Endodermal cell (in vitro differentiated cells): ENCODE measurements around the gene HSPH1. TPM values are rescaled to one million over a fixed set of nuclear protein-coding genes. Genes with fewer than 3 reads are reported as not detected.
"Not testable (repeated sequence)": the region's sequence is repeated elsewhere in the genome, so short reads cannot be mapped to it uniquely, and the experiment has no call there.

ENCODE experiments used
- DNase-seq: peaks from one replicate; pipeline ENCODE4 v3.0.0-alpha.2; 2017
- H3K27ac ChIP-seq: 2 replicates; pipeline ENCODE4 v1.5.1; 2013; ENCODE audit warnings: mild to moderate bottlenecking, low read depth, low read length, moderate library complexity
- H3K27me3 ChIP-seq: 2 replicates; pipeline ENCODE4 v1.6.1; 2013; ENCODE audit warnings: mild to moderate bottlenecking, low read length, moderate library complexity; ENCODE audit not compliant: insufficient read depth, control insufficient read depth, poor library complexity, severe bottlenecking
- H3K36me3 ChIP-seq: 2 replicates; pipeline ENCODE4 v1.7.0; 2013; ENCODE audit warnings: mild to moderate bottlenecking, low read length, moderate library complexity; ENCODE audit not compliant: control insufficient read depth, insufficient read depth
- H3K4me1 ChIP-seq: one replicate; pipeline ENCODE4 v1.7.0; 2013; ENCODE audit warnings: low read length; ENCODE audit not compliant: control insufficient read depth, insufficient read depth
- H3K4me3 ChIP-seq: 2 replicates; pipeline ENCODE4 v1.5.1; 2013; ENCODE audit warnings: mild to moderate bottlenecking, low read length, moderate library complexity
- H3K9ac ChIP-seq: 2 replicates; pipeline ENCODE4 v1.6.1; 2013; ENCODE audit warnings: mild to moderate bottlenecking, low read length, moderate library complexity; ENCODE audit not compliant: poor library complexity, severe bottlenecking; ENCODE audit errors: extremely low read depth
- H3K9me3 ChIP-seq: 2 replicates; pipeline ENCODE4 v1.6.1; 2013; ENCODE audit warnings: mild to moderate bottlenecking, low read length, moderate library complexity; ENCODE audit not compliant: control insufficient read depth
- H3K27ac Mint-ChIP-seq: 2 replicates; pipeline ENCODE4 v1.8.0; 2020; ENCODE audit warnings: mixed read lengths
- H3K27me3 Mint-ChIP-seq: 2 replicates; pipeline ENCODE4 v1.8.0; 2021; ENCODE audit warnings: mild to moderate bottlenecking, mixed read lengths; ENCODE audit not compliant: insufficient read depth
- H3K36me3 Mint-ChIP-seq: 2 replicates; pipeline ENCODE4 v1.8.0; 2020; ENCODE audit warnings: low read depth, mixed read lengths
- H3K4me1 Mint-ChIP-seq: 2 replicates; pipeline ENCODE4 v1.8.0; 2020; ENCODE audit warnings: mixed read lengths
- H3K4me3 Mint-ChIP-seq: 2 replicates; pipeline ENCODE4 v1.8.0; 2020; ENCODE audit warnings: mild to moderate bottlenecking, moderate library complexity, mixed read lengths
- H3K9me3 Mint-ChIP-seq: 2 replicates; pipeline ENCODE4 v1.8.0; 2020; ENCODE audit warnings: mild to moderate bottlenecking, mixed read lengths
- WGBS, 2 experiments: methylation state at CpG; one replicate each; pipeline versions ENCODE4 v1.1.5 to v1.1.7; 2013; ENCODE audit warnings: missing lambda C conversion rate in 2 of 2, mixed read lengths in 1 of 2; ENCODE audit not compliant: insufficient coverage in 1 of 2, insufficient read length in 1 of 2; 5-methylcytosine and 5-hydroxymethylcytosine counted together
- total RNA-seq, 2 donors: library from RNA; stranded (reverse); fragmentation: NEBNext Ultra II Directional in 1 of 2; extraction: Animal tissue kit (Norgen Biotek cat#: 25700) in 1 of 2; gene quantifications; 2 replicates in 1 of 2; 3 replicates in 1 of 2; pipeline ENCODE4 v1.2.1, GENCODE V29; 2021
- TF ChIP-seq, protein P1 (sequence below): fragments of 200-600 bp; sonication (generic); conservative IDR thresholded peaks from 2 replicates; pipeline ENCODE4 v1.5.0; 2021; ENCODE audit warnings: antibody characterized with exemption, mild to moderate bottlenecking

HSPH1 gene
- total RNA-seq, 2 donors from 2014 or later = 88.0 to 120 TPM

DNA sequence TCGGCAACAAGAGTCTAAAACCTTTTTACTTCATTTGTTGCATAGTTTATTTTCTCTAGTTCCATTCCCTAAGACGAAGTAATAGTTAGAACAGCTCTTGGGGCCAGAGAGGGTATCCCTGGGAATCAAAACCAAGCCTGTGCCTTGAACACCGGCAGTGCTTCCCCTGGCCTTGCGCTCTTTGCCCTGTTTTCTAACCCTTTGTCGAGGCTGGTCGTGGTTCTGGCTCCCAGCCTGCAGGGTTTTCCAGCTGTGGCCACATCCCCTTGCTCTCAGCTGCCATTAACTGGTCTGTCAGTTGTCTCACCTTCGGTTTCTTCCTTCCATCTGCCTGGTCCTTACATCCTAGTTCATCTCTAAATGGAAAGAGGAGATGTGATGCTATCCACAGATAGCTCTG lies 61.0 kb downstream of the HSPH1 start:
- no peaks in the 10 kb centered on the region for H3K36me3 ChIP-seq
- no peaks in the 10 kb centered on the region for H3K36me3 Mint-ChIP-seq
- peak; percentile 48 for DNase-seq
- 85 to 91% methylated on average over 6 to 7 of the region's 7 CpGs for WGBS, 2 experiments
- H3K4me3 ChIP-seq = no peak overlapping the region
- no peak overlapping the region for H3K27ac ChIP-seq
- H3K27ac Mint-ChIP-seq = no peak overlapping the region
- H3K9me3 ChIP-seq = no peaks in the 10 kb centered on the region
- TF ChIP-seq, protein P1, sequence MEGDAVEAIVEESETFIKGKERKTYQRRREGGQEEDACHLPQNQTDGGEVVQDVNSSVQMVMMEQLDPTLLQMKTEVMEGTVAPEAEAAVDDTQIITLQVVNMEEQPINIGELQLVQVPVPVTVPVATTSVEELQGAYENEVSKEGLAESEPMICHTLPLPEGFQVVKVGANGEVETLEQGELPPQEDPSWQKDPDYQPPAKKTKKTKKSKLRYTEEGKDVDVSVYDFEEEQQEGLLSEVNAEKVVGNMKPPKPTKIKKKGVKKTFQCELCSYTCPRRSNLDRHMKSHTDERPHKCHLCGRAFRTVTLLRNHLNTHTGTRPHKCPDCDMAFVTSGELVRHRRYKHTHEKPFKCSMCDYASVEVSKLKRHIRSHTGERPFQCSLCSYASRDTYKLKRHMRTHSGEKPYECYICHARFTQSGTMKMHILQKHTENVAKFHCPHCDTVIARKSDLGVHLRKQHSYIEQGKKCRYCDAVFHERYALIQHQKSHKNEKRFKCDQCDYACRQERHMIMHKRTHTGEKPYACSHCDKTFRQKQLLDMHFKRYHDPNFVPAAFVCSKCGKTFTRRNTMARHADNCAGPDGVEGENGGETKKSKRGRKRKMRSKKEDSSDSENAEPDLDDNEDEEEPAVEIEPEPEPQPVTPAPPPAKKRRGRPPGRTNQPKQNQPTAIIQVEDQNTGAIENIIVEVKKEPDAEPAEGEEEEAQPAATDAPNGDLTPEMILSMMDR = no peak
- H3K27me3 Mint-ChIP-seq = peaks cover 8% of the 10 kb centered on the region
- H3K4me1 ChIP-seq = peaks cover 10% of the 10 kb centered on the region
- no peaks in the 10 kb centered on the region for H3K27me3 ChIP-seq
- no peak overlapping the region for H3K9ac ChIP-seq
- no peak overlapping the region for H3K4me3 Mint-ChIP-seq
- H3K9me3 Mint-ChIP-seq = no peaks in the 10 kb centered on the region
- peaks cover 17% of the 10 kb centered on the region for H3K4me1 Mint-ChIP-seq

- H3K9ac ChIP-seq, H3K27me3 ChIP-seq, H3K9me3 ChIP-seq, H3K27me3 Mint-ChIP-seq, H3K9me3 Mint-ChIP-seq, H3K4me3 Mint-ChIP-seq, H3K36me3 Mint-ChIP-seq, H3K27ac ChIP-seq, H3K36me3 ChIP-seq, H3K4me3 ChIP-seq: not testable (repeated sequence)
- Mint-ChIP-seq H3K27ac (peak overlapping the region; percentile 42), H3K4me1 (peaks cover 28% of the 10 kb centered on the region)
- H3K4me1 ChIP-seq = peaks cover 10% of the 10 kb centered on the region
- WGBS, 2 experiments = 25 to 40% methylated on average over 1 to 3 of the region's 3 CpGs
- DNase-seq = peak; percentile 53
Measured at GRCh38 chr13:31097911-31098434, 63.7 kb downstream of the HSPH1 start.

GRCh38 chr13:31096654-31097302 lies 64.9 kb downstream of the HSPH1 start:
- 57 to 89% methylated on average over 1 to 9 of the region's 10 CpGs for WGBS, 2 experiments
- Histone ChIP-seq H3K27me3 (no peaks in the 10 kb centered on the region), H3K4me1 (peaks cover 10% of the 10 kb centered on the region), H3K36me3 (no peaks in the 10 kb centered on the region), H3K27ac (no peak overlapping the region), H3K9me3 (no peaks in the 10 kb centered on the region), H3K4me3 (no peak overlapping the region), H3K9ac (no peak overlapping the region)
- TF ChIP-seq, protein P1 = no peak
- H3K9me3 Mint-ChIP-seq = no peaks in the 10 kb centered on the region
- H3K4me3 Mint-ChIP-seq = no peak overlapping the region
- no peaks in the 10 kb centered on the region for H3K27me3 Mint-ChIP-seq
- H3K36me3 Mint-ChIP-seq = no peaks in the 10 kb centered on the region
- no peak overlapping the region for H3K27ac Mint-ChIP-seq
- peaks cover 28% of the 10 kb centered on the region for H3K4me1 Mint-ChIP-seq
- DNase-seq = peak; percentile 42
